Retina (tissue), 1 donor: Measurements from ENCODE around the gene POU2AF3.
"Not testable (repeated sequence)": the region's sequence is repeated elsewhere in the genome, so short reads cannot be mapped to it uniquely, and the experiment has no call there.

Experiments used
- DNase-seq: peaks from one replicate; pipeline ENCODE4 v3.0.0-alpha.2; 2016

POU2AF3 gene

DNA sequence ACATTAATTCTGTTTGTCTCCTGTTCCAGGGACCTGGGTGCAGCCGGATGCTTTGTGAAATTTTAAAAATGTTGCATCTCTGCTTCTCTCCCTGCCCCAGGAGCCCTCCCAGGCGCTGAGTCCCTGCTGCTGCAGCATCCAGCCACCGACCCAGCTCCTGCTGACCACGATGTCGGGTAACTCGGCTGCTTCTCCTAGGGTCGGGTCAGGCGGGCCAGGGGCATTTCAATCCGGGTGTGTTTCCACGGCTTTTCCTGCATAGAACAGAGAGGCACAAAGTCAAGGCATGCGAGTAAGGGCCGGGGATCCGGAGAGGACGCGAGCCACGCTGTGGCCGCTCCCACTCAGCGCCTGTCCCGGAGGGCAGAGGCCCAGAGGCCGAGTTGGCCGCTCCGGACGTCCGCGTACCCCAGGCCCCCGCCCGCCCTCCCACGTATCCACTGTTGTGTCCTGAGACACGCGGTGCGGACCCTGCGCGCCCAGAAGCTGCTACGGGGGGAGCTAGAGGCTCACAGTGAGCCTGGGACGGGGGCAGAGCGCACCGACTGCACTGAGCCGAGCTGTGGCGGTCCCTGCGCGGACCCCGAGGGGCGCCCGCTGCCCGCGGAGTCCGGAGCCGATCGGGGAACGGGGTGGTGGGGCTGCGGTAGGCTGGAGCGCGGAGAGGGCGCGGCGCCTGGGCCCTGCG lies at the start of gene POU2AF3:
Gene POU2AF3 (plus strand): TSS at position 134 of the 688 bp plus-strand sequence. CDS start 36 bp downstream, at position 170.
- DNase-seq: no peak

GRCh38 chr11:111250936-111251335 lies 47.4 kb upstream of the POU2AF3 start:
- no peak for DNase-seq

DNA sequence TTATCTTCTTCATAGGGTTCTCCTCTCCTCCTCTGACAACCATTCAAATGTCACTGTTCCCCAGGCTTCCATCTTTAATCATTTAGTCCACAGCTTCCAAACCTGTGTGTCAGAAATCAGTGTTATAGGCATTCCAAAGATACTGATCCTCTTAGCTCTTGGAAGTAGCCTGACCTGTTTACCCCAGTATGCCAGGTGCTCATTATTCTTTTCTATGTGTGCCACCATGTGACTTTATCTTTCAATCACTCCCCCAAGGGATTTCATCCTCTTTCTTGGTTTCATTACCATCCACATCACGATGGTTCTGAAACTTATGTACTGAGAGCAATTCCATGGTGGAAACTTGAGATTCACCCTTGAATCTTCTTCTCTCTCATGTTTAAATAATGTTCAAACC lies 45.2 kb upstream of the POU2AF3 start:
- DNase-seq: no peak

DNA sequence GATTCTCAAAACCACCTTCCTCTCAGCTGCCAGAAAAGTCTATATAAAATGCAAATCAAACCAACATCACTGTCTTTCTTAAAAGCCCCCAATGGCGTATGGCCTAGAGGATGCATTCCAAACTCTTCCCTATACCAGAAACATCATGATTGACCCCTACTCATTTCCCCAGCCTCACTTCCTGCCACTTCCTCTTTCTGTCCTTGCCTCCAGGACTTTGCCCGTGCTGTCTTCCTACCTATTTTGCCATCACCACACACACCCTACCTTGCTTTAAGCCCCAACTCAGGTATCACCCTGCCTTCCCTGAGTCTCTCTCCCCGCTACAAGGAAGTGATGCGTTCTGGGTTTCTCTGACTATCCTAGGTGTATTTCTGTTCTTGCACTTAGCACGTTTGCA lies 44.7 kb upstream of the POU2AF3 start:
- DNase-seq: no peak

DNA sequence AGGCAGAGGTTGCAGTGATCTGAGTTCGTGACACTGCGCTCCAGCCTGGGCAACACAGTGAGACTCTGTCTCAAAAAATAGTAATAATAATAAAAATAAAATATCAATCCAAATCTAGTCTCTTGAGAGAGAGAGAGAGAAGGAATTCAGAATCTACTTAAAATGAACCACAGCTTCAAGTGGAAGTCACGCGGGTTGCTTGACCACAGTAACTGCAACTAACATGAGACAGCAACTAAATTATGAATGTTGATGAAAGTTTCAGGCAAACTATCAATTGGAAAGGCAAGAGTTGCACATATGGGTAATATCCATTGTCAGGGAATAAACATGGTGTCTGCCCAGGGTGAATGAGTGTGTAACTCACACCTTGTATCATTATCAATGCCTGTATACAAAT lies 40.3 kb upstream of the POU2AF3 start:
- no peak for DNase-seq

DNA sequence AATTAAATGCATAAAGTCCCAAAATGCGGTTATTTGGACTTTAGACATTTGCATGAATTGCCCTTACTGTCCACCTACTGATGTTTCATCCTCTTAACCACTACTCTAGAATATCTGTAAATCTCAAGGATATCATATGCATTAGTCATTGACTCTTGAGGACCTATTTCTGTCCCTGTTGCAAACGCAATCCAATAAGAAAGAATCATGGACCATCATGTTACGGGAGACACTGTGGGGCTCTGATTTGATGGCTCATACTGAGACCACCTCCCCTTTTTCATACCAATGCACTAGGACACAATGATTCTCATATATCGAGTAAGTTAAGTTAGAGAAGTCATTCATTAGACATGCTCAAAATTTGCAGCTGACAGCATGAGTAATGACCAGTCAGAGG lies 38.5 kb upstream of the POU2AF3 start:
- no peak for DNase-seq

DNA sequence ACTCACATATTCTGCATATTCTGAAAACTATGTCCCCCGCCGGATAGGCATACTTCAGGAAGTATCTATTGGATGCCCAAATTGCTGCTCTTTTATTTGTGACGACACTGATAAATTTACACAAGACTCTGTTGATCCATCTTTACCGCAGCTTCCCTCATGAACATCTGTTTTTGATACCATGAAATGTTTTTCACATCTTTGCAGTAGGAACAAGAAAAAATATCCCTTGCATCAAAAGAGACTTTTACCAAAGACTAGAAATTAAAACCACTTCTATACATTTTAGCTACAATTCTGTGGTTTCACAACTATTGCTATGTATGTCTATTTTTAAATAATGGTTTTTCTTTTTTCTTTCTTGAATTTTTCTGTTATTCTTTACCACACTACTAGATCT lies 37.5 kb upstream of the POU2AF3 start:
- no peak for DNase-seq

GRCh38 chr11:111264646-111265045 lies 33.7 kb upstream of the POU2AF3 start:
- no peak for DNase-seq

GRCh38 chr11:111265421-111265820 lies 32.9 kb upstream of the POU2AF3 start:
- DNase-seq: no peak

GRCh38 chr11:111268303-111268702 lies 30.0 kb upstream of the POU2AF3 start:
- not testable (repeated sequence) for DNase-seq

DNA sequence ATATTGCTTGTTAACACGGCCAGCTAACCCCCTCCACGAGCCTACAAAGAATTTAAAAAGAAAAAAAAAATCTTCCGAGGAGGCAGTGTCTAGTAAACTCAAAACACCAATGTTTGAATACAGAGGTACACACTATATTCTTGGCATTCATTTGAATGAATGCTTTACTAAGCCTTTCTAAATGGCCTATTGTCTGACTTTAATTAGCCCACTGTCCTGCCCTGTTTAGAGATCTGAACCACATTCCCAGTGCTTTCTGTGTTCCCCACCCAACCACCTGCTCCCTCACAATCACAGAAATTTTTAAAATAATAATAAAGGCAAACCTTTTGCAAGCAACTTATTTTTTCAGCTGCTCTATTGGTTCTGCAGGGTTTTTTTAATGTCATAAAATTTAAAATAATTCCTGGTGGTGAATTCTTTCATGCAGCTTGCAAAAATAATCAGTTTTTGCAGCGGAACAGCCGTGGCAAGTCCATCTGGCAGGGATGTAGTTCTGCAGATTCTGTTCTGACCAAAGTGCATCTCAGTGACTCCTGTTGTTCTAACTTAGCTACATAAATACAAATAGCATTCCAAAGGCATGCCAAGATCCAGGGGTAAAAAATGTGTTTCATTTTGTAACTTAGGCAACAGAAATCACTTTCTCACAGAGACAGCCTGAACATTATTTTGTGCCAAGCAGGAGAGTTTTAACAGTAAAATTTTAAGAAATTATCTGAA lies 29.0 kb upstream of the POU2AF3 start:
- peak; percentile 25 for DNase-seq

- no peak for DNase-seq
These were observed 25.9 kb upstream of the POU2AF3 start for GRCh38 chr11:111272420-111272819.

GRCh38 chr11:111282562-111283075 lies 15.7 kb upstream of the POU2AF3 start:
- no peak for DNase-seq

DNA sequence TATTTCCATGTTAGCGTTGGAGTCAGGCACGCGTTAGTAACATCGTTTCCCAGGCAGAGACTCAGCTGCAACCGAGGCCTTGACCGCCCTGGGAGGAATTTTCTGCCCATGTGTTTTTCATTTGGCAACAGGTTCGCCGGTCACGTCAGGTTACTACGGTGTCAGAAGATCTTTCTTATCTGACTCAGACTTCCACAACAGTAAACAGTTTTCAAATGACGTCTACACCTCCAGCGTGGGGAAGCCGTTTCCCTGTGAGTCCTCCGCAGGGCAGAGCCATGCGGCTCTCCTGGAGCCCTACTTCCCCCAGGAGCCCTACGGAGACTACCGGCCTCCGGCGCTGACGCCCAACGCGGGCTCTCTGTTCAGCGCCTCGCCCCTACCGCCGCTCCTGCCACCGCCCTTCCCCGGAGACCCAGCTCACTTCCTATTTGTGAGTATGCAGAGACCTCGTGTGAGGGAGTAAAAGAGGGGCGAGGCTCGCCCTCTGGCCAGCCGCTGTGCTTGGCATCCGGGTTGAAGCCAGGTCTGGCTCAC lies 14.3 kb upstream of the POU2AF3 start:
- no peak for DNase-seq

- DNase-seq: peak; percentile 17
These were observed 12.9 kb upstream of the POU2AF3 start for GRCh38 chr11:111285189-111286091.

GRCh38 chr11:111291764-111292163 lies 6.6 kb upstream of the POU2AF3 start:
- no peak for DNase-seq

GRCh38 chr11:111292408-111292807 lies 5.9 kb upstream of the POU2AF3 start:
- DNase-seq: not testable (repeated sequence)

DNA sequence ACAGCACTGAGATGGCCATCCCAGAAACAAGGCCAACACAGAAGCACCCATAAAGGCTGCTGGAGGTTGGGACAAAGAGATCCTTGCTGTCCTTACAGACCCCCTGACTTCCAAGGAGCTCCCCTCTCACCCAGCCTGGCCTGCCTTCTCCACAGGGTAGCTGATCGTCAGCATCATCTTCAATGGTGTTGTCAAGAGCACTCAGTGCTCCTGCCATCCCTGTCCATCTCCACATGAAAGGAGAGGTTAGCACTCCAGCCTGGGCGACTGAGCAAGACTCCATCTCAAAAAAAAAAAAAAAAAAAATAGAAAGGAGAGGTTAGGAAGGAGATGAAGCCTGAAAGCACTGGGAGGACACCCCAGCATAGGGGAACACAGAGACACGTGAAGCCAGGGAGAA lies 2.1 kb upstream of the POU2AF3 start:
- no peak for DNase-seq

- DNase-seq: no peak
These were observed 650 bp upstream of the POU2AF3 start for GRCh38 chr11:111297696-111298095.

DNA sequence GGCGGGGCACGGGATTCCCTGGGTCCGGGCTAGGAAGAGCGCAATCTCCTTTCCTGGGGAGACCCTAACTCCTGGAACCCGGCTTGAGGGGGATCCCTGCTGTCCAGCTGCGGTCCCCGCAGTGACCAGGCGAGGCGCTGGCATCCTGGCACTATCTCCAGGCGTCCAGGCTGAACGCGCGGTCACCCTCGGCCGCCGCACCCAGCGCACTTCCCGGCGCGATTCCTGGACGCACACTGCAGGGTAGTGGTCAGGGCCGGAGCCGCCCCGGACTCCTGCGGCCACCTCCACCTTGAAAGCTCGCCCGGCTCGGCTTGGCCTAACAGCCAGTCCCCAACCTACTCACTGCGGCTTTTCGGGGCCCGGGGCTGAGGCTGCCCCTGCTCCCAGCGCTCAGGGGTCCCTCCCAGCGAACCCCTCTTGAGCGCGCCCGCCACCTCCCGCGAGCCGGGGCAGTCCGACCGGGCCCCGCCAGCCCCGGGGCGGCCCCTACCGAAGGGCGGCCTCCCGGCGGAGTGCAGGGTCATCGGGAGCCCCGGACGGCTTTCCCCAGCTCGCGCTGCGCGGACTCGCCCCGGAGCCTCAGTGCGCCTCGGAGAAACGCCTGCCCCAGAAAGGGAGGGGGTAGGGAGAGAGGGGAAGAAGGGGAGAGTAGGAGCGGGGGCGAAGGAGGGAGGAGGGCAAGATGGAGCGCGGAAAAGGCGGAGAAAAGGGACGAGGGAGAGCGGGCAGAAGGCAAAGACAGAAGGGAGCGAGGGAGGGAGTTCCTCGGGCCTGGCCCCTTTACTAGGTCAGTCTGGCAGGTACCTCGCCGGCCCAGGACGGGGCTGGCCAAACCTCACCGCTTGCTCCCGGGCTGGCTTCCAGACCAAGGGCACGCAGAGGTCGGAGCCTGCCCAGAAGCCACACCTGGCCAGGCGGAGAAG lies 1.0 kb downstream of the POU2AF3 start:
- DNase-seq: peak; percentile 94

- DNase-seq: no peak
These were observed 2.2 kb downstream of the POU2AF3 start for GRCh38 chr11:111300569-111300968.
